Stimulated activated CD8-positive, alpha-beta memory T cell treated with anti-CD3 and anti-CD28 coated beads, Interleukin-7, amount 100 ng/mL, for 48 hours (primary cell): Measurements from ENCODE around the gene NES.
A peak's percentile ranks its signal among the peaks of the same experiment; 100 is the strongest.

Source experiments
- DNase-seq, 2 donors: peaks; one replicate each; pipeline ENCODE4 v3.0.0-alpha.2; 2020; ENCODE audit warnings: low read depth in 1 of 2; ENCODE audit errors: extremely low read depth in 1 of 2

Gene NES

DNA sequence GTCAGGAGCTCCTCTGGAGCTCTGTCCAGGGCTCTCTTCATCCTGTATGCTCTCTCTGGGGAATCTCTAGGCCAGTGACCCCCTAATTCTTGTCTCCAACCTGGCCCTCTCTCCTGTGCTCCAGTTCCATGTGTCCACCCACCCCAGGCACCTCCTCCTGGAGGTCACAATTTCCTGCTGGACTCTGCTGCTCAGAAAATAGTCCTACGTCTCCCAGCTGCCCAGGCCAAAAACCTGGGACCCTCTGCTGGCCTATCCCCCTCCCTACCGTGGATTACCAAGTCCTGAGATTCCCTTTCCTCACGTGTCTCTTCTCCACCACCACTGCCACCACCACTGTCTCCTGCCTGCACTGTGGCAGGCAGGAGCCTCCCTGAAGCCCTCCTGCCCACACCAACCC lies 11.7 kb downstream of the NES start:
- DNase-seq: no peak

GRCh38 chr1:156664767-156665411 lies 12.3 kb downstream of the NES start:
- no peak for DNase-seq

DNA sequence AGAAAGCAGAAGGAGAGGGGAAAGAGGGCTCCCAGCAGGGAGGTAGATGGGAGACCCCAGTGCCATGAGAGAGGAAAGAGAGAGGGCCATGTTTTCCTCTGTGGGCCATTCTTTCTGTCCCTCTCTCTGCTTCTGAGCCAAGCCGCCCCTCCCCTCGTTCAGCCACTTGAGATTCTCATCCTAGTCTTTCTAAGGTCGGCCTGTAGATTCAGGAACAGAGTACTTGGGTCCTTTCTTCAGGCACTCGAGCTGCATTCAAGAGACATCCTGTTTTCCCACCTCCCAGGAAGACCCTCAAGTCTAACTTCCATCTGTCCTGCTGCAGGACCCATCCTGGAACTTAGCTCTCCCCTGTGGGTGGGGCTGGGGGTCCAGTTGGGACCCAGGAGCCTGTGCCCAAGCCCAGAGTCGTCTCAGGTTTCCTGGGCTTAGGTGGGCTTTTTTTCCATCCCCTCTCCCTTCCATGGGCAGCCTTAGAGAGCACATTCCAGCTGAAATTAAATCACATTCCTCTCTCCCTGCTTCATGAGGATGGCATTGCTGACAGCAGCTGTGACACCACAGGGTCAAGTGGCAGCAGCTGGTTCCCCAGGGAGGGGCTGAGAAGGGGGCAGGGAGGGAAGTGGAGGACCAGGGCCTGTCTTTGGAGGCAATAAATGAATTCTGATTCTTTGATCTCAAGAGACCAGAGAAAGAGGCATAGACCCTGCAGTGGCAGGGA lies 13.0 kb downstream of the NES start:
- DNase-seq: no peak

DNA sequence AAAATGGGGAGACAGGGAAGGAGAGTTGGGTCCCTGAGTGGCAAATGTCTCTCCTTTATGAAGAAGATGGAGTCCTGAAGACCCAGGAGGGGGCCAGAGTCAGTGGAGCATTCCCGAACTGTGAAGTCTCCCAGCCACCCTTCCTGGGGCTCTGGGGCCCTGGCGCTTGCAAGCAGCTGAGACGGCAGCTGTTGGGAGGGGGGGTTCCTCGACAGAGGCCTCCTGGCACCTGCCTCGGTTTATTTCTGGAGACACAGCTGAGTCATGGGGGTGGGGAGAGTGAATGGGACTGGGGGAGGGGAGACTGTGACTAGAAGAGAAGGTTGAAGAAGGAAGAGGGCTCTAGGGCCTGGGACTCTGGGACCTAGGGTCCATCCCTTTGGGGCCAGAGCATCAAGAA lies 14.0 kb downstream of the NES start:
- DNase-seq: no peak

DNA sequence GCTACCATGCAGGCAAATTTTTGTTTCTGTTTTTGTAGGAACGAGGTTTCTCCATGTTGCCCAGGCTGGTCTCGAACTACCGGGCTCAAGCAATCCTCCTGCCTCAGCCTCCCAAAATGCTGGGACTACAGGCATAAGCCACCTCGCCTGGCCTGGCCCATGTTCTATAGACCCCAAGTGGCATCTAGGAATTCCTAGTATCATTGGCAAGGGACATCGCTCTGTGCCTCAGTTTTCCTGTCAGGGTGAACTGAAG lies 14.5 kb downstream of the NES start:
- no peak for DNase-seq

DNA sequence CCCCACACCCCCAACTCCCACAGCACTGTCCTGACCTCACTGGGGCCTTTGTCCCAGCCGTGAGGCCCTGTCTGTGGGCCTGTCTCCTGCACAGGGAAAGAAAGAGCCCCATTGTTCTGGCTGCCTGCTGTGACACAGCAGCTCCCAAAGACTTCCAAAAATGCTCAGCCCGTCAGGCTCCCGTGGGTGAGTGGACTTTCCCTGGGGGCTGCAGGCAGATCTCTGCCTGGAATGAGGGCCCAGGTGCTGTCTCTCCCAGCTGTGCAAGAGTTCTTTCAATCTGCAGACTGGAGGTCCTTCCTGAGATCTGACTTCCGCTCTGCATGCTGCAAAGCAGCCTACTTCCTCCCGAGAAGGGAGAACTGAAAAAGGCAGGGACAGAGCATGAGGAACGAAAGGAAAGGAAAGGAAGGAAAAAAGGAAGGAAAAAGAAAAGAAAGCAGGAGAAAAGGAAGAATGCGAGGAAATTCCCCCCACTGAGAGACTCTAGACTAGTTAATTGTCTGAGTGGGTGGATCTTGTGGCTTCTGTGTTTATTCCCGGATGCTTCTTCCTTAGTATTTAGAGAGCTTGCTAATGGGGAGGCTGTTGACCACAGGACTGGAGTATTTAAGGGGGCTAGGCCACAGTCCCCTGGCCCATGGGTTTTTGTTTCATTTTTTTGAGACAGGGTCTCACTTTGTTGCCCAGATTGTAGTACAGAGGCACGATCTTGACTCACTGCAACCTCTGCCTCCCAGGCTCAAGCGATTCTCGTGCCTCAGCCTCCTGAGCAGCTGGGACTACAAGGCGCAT lies 15.0 kb downstream of the NES start:
- DNase-seq: no peak

GRCh38 chr1:156660752-156661112 lies 16.5 kb downstream of the NES start:
- no peak for DNase-seq

DNA sequence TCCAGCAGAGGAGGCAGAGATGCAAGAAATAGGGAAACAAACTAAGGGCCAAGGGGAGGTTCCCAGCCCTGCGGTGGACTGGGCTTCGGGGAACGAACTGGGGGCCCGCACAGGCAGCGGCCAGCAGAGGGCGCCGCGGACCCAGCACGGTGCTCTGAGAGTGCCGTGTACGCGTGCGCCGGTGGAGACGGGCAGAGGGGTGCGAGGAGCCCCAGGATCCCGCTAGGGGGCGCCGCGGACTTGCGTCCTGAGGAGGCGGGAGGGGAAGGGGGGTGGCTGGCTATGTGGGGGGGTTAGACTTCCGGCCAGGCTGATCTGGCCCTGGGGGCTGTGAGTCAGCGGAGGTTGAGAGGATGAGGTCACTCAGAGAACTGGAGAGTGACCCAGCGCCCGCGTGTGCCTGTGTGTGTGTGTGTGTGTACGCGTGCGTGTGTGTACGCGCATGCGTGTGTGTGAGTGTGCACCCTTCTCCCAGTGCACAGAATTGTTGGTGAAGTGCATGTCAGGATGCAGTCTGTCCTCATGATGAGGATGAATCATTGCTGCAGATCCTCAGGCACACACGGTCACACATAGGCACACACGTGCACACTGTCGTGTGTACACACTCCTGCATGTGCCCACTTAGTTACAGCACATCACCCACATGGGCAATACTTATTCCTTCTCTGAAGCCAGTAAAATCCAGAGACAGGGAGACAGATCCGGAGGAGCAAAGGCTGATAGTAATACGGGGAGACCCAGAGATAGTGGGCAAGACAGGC lies 17.0 kb downstream of the NES start:
- peak; percentile 91 to 92 for DNase-seq

GRCh38 chr1:156659661-156659987 lies 17.6 kb downstream of the NES start:
- no peak for DNase-seq

- no peak for DNase-seq
Observed at GRCh38 chr1:156658945-156659574, 18.1 kb downstream of the NES start.

- DNase-seq: no peak
Observed at GRCh38 chr1:156658496-156658895, 18.7 kb downstream of the NES start.

DNA sequence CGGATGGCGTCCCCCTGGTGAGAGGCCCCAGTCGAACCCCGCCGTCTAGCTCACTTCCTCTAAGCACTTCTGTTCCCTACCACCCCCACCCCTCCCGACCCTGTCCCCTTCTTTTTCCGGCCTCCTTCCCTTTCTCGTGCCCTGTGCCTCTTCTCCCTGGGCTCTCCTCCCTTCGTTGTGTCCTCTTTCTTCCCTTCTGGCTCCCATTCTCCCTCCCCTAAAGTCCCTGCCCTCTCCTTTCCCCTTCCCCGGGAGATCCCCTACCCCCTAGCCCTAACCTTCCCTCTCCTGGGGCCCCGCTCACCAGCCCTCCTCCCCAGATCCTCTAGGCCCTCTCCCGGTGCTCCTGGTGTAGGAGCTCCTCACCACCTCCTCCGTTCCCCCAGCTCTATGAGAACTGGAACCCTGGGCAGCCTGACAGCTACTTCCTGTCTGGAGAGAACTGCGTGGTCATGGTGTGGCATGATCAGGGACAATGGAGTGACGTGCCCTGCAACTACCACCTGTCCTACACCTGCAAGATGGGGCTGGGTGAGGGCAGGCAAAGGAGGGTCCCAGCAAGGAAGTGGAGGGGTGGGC lies 19.4 kb downstream of the NES start:
- no peak for DNase-seq

- DNase-seq: peak in 1 of 2 donors; percentile 35
Observed at GRCh38 chr1:156656806-156657740, 20.1 kb downstream of the NES start.

- no peak for DNase-seq
Observed at GRCh38 chr1:156655904-156656516, 21.2 kb downstream of the NES start.

GRCh38 chr1:156655151-156655903 lies 21.9 kb downstream of the NES start:
- DNase-seq: no peak

GRCh38 chr1:156654700-156655099 lies 22.5 kb downstream of the NES start:
- DNase-seq: no peak

DNA sequence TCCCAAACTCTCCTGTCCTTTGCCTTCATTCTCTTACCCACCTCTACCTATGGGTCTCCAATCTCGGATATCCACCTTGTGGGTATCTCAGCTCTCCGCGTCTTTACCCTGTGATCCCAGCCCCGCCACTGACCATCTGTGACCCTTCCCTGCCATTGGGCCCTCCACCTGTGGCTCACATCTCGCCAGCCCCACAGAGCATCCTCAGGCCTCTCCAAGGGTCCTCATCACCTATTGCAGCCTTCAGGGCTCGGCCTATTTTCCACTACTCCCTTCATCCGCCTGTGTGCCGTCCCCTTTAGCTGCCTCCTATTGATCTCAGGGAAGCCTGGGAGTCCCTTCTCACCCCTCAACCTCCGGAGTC lies 24.2 kb downstream of the NES start:
- no peak for DNase-seq

GRCh38 chr1:156652131-156652991 lies 24.8 kb downstream of the NES start:
- no peak for DNase-seq
